ENCODE measurements around the gene PDIK1L.

Gene PDIK1L

DNA sequence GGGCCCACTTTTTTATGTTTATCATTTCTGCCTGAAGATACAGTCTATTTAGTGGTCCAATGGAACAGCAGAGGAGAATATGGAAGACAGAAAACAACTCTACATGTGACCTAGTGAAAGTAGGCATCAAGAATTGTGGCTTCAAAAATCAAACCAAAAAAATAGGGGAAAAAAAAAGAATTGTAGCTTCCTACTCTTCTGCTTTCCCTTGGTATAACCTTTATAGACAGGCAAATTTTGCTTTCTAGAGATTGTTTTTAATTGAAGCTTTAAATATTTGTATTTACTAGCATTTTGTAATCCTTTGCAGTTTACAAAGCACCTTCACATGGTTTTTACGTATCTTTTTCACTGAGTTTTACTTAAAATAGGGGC lies 14.3 kb downstream of the PDIK1L start:
- no peak for TF ChIP-seq POLR2AphosphoS5 (IDR thresholded peaks at IDR 0.05; ENCODE audit: low read depth, low read length)
- no peak for TF ChIP-seq FOXP2 (optimal IDR thresholded peaks at IDR 0.05; ENCODE audit: borderline replicate concordance, extremely low read depth, extremely low read length, insufficient read depth)
- no peak for TF ChIP-seq TAF1 (IDR thresholded peaks at IDR 0.05; ENCODE audit: borderline replicate concordance, insufficient read depth, low read length)
- no peak for TF ChIP-seq SIN3A (IDR thresholded peaks at IDR 0.05; ENCODE audit: borderline replicate concordance, insufficient read depth, low read length)
- TF ChIP-seq, protein P1, sequence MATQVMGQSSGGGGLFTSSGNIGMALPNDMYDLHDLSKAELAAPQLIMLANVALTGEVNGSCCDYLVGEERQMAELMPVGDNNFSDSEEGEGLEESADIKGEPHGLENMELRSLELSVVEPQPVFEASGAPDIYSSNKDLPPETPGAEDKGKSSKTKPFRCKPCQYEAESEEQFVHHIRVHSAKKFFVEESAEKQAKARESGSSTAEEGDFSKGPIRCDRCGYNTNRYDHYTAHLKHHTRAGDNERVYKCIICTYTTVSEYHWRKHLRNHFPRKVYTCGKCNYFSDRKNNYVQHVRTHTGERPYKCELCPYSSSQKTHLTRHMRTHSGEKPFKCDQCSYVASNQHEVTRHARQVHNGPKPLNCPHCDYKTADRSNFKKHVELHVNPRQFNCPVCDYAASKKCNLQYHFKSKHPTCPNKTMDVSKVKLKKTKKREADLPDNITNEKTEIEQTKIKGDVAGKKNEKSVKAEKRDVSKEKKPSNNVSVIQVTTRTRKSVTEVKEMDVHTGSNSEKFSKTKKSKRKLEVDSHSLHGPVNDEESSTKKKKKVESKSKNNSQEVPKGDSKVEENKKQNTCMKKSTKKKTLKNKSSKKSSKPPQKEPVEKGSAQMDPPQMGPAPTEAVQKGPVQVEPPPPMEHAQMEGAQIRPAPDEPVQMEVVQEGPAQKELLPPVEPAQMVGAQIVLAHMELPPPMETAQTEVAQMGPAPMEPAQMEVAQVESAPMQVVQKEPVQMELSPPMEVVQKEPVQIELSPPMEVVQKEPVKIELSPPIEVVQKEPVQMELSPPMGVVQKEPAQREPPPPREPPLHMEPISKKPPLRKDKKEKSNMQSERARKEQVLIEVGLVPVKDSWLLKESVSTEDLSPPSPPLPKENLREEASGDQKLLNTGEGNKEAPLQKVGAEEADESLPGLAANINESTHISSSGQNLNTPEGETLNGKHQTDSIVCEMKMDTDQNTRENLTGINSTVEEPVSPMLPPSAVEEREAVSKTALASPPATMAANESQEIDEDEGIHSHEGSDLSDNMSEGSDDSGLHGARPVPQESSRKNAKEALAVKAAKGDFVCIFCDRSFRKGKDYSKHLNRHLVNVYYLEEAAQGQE (IDR thresholded peaks at IDR 0.05; ENCODE audit: insufficient read depth in 1 of 2, low read depth in 2 of 2, low read length in 2 of 2), result no peak

DNA sequence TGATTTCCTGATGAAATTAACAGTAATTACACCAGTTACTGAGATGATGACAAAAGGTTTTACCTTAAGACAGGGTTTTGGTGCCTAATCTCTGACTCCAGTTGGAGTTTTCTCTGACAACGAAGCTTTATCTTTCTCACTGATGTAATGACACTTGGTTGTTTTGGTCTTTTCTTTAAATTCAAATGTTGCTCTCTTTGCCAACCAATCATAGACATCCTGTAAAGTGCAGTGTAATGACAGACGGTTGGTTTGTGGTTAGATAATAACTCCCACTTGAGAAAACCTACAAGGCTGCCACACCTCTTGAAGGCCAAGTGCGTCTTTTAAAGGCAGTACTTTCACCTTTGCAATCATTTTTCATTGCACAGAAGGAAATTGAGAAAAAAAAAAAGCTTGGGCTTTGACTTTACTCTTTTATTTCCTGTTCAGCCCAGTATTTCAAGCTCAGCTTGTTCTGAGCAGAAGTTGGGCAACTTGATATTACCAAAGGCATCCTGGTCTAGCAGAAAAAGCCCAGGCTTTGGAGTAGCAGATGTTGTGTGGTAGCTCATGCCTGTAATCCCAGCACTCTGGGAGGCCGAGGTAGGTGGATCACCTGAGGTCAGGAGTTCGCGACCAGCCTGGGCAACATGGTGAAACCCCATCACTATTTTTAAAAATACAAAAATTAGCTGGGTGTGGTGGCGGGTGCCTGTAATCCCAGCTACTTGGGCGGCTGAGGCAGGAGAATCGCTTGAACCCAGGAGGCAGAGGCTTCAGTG lies 14.9 kb downstream of the PDIK1L start:
- TF ChIP-seq POLR2AphosphoS5 (IDR thresholded peaks at IDR 0.05; ENCODE audit: low read depth, low read length), result no peak
- no peak for TF ChIP-seq FOXP2 (optimal IDR thresholded peaks at IDR 0.05; ENCODE audit: borderline replicate concordance, extremely low read depth, extremely low read length, insufficient read depth)
- no peak for TF ChIP-seq TAF1 (IDR thresholded peaks at IDR 0.05; ENCODE audit: borderline replicate concordance, insufficient read depth, low read length)
- TF ChIP-seq, protein P1 (IDR thresholded peaks at IDR 0.05; ENCODE audit: insufficient read depth in 1 of 2, low read depth in 2 of 2, low read length in 2 of 2), result no peak
- TF ChIP-seq SIN3A (IDR thresholded peaks at IDR 0.05; ENCODE audit: borderline replicate concordance, insufficient read depth, low read length), result no peak

DNA sequence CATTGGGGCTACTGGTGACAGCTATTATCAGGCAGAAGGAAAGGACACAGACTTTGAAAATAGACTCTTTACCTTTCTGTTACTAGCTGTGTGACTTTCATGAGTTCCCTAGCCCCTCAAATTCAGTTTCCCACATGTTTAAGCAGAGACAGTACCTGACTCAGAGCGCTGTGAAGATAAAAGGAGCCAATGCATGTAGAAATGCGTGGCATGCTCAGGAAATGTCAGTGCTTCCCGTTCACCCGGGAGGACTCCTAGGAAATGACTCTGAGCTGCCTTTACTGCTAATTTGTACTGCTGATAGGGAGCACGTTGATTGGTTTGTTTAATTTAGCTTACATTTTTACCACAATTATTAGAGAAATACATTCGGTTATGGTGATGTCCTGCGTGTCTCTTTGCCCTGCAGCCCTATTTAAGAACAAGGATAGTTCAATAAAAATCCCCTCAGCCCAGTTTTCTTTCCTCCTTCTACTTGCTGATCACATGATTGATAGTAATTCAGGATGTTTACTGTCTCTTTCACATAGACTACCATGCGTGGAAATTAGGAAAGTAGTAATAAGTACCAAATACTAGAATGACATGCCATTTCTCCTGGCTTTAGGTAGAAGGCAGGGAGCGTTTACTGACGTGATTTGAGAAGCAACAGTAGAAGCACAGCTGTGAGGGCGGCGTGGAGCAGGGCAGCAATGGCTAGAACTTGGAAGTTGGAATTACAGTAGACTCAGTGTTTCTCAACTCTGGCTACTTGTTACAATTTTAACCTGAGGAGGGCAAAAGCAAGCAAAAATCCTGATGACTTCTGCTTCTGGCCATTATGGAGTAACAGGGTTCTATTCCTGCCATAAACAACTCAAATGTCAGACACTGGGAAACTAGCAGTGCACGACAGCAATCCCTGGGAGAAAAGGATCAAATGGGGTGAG lies 15.9 kb downstream of the PDIK1L start:
- TF ChIP-seq, protein P1 (IDR thresholded peaks at IDR 0.05; ENCODE audit: insufficient read depth in 1 of 2, low read depth in 2 of 2, low read length in 2 of 2), result no peak
- TF ChIP-seq TAF1 (IDR thresholded peaks at IDR 0.05; ENCODE audit: borderline replicate concordance, insufficient read depth, low read length), result no peak
- no peak for TF ChIP-seq SIN3A (IDR thresholded peaks at IDR 0.05; ENCODE audit: borderline replicate concordance, insufficient read depth, low read length)
- TF ChIP-seq FOXP2 (optimal IDR thresholded peaks at IDR 0.05; ENCODE audit: borderline replicate concordance, extremely low read depth, extremely low read length, insufficient read depth), result no peak
- no peak for TF ChIP-seq POLR2AphosphoS5 (IDR thresholded peaks at IDR 0.05; ENCODE audit: low read depth, low read length)

DNA sequence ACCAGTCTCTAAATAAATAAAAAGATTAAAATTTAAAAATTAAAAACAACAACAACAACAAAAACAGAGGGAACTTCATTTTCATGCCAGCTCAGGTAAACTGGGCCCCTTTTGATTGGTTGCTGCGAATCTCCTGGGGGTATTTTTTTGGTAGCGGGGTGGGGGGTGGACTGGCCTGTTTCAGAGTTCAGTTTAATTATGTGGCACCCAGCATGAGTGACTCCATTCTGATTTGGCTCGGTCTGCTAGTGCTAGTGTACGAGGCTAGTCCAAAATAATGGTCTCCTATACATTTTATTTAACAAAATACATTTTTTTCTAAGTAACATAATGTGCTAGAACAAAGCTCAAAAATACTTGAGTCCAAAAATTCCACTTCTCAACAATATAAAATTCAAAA lies 18.2 kb downstream of the PDIK1L start:
- TF ChIP-seq POLR2AphosphoS5 (IDR thresholded peaks at IDR 0.05; ENCODE audit: low read depth, low read length) (no peak), TAF1 (IDR thresholded peaks at IDR 0.05; ENCODE audit: borderline replicate concordance, insufficient read depth, low read length) (no peak), SIN3A (IDR thresholded peaks at IDR 0.05; ENCODE audit: borderline replicate concordance, insufficient read depth, low read length) (no peak), FOXP2 (optimal IDR thresholded peaks at IDR 0.05; ENCODE audit: borderline replicate concordance, extremely low read depth, extremely low read length, insufficient read depth) (no peak)
- TF ChIP-seq, protein P1 (IDR thresholded peaks at IDR 0.05; ENCODE audit: insufficient read depth in 1 of 2, low read depth in 2 of 2, low read length in 2 of 2), result no peak
